Activated CD4-positive, alpha-beta T cell treated with anti-CD3 and anti-CD28 coated beads, Interleukin-2, Interleukin-4, amounts not matched to agents 100 ng/mL and 50 ng/mL, durations not matched to agents 16 hours and 8 hours (primary cell): Measurements from ENCODE around the gene SCAMP5.

ENCODE experiments used
- DNase-seq: peaks from one replicate; pipeline ENCODE4 v3.0.0-alpha.2; 2020; ENCODE audit warnings: low spot score

SCAMP5 gene

DNA sequence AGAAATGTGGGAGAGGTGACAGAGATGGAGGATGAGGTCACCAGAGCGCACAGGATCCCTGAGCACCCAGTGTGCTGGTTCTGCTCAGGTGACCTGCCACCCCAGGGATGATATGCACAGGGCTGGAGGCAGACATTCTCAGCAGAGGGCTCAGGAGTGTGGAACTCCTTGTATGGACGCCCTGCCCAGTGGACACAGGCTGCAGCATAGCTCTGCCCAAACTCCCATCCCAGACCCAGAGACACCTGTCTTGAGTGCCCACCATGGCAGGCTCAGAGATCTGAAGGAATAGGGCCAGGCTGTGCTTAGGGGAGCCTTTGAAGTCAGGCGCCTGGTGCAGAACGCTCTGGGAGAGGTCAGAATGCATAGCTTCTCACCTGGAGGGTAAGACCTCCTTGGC lies 75.3 kb downstream of the SCAMP5 start:
- no peak for DNase-seq
